Neural cell (in vitro differentiated cells): ENCODE data around the gene CNTNAP2. TPM values are rescaled to one million over a fixed set of nuclear protein-coding genes. Genes with fewer than 3 reads are reported as not detected.

ENCODE experiments used
- H2AFZ ChIP-seq: fragments of 200-600, 300-800 bp; sonication (generic), shearing (Covaris generic); 2 replicates; pipeline ENCODE4 v1.6.0; 2014; ENCODE audit warnings: low read depth, mild to moderate bottlenecking, antibody characterized with exemption, low read length, moderate library complexity
- H3F3A ChIP-seq: fragments of 200-600 bp; shearing (Covaris generic); 2 replicates; pipeline ENCODE4 v1.6.1; 2016; ENCODE audit warnings: mild to moderate bottlenecking, moderate library complexity, mixed read lengths, antibody characterized with exemption, low read length; ENCODE audit not compliant: insufficient read depth, poor library complexity, severe bottlenecking
- H3K27ac ChIP-seq: fragments of 200-600, 300-800 bp; sonication (generic), shearing (Covaris generic); 2 replicates; pipeline ENCODE4 v1.5.1; 2014; ENCODE audit warnings: mild to moderate bottlenecking, low read length, moderate library complexity
- H3K27me3 ChIP-seq: fragments of 300-800, 200-600 bp; sonication (generic), shearing (Covaris generic); 2 replicates; pipeline ENCODE4 v1.6.0; 2014; ENCODE audit warnings: mild to moderate bottlenecking, low read depth, low read length, moderate library complexity; ENCODE audit not compliant: insufficient read depth
- H3K36me3 ChIP-seq: fragments of 300-800, 200-600 bp; sonication (generic), shearing (Covaris generic); 2 replicates; pipeline ENCODE4 v1.5.1; 2014; ENCODE audit warnings: mild to moderate bottlenecking, antibody characterized with exemption, low read length, moderate library complexity; ENCODE audit not compliant: insufficient read depth
- H3K4me2 ChIP-seq: fragments of 300-800, 200-600 bp; sonication (generic), shearing (Covaris generic); 2 replicates; pipeline ENCODE4 v1.6.0; 2014; ENCODE audit warnings: mild to moderate bottlenecking, low read length
- H3K4me3 ChIP-seq: fragments of 300-800, 200-600 bp; sonication (generic), shearing (Covaris generic); 2 replicates; pipeline ENCODE4 v1.5.1; 2014; ENCODE audit warnings: mild to moderate bottlenecking, low read length, moderate library complexity
- H3K79me2 ChIP-seq: fragments of 200-600 bp; shearing (Covaris generic); replicated peaks from 2 replicates; pipeline ENCODE4 v1.6.0; 2014; ENCODE audit warnings: mild to moderate bottlenecking, low read length, moderate library complexity; ENCODE audit not compliant: insufficient read depth
- H3K9ac ChIP-seq: fragments of 300-800, 200-600 bp; sonication (generic), shearing (Covaris generic); 2 replicates; pipeline ENCODE4 v1.6.1; 2016; ENCODE audit warnings: mild to moderate bottlenecking, low read length, mixed read lengths
- H3K9me2 ChIP-seq: fragments of 200-600 bp; shearing (Covaris generic); 2 replicates; pipeline ENCODE4 v1.6.1; 2016; ENCODE audit warnings: mild to moderate bottlenecking, low read length, mixed read lengths; ENCODE audit not compliant: insufficient read depth
- H3K9me3 ChIP-seq: fragments of 200-600, 300-800 bp; sonication (generic), shearing (Covaris generic); 2 replicates; pipeline ENCODE4 v1.6.1; 2016; ENCODE audit warnings: mild to moderate bottlenecking, mixed run types, low read length, moderate library complexity, mixed read lengths
- H4K20me1 ChIP-seq: fragments of 200-600 bp; shearing (Covaris generic); 2 replicates; pipeline ENCODE4 v1.6.1; 2016; ENCODE audit warnings: mild to moderate bottlenecking, mixed run types; ENCODE audit not compliant: insufficient read depth
- EP300 ChIP-seq: fragments of 450-650 bp; conservative IDR thresholded peaks from 2 replicates; pipeline ENCODE4 v1.6.1; 2014; ENCODE audit warnings: antibody characterized with exemption, mild to moderate bottlenecking, moderate library complexity; ENCODE audit not compliant: poor library complexity, severe bottlenecking
- EZH2 ChIP-seq: fragments of 200-600, 300-800 bp; shearing (Covaris generic), sonication (generic); IDR thresholded peaks from 2 replicates; pipeline ENCODE4 v1.6.1; 2014; ENCODE audit warnings: antibody characterized with exemption, low read length, borderline replicate concordance, mild to moderate bottlenecking; ENCODE audit not compliant: insufficient read depth, poor library complexity, severe bottlenecking
- MXI1 ChIP-seq: fragments of 450-650 bp; conservative IDR thresholded peaks from 2 replicates; pipeline ENCODE4 v1.6.1; 2014; ENCODE audit warnings: antibody characterized with exemption, mild to moderate bottlenecking; ENCODE audit not compliant: poor library complexity, severe bottlenecking
- POLR2AphosphoS5 ChIP-seq: IDR thresholded peaks from 2 replicates; pipeline ENCODE4 v1.6.1; 2012
- RAD21 ChIP-seq: fragments of 450-650 bp; conservative IDR thresholded peaks from 2 replicates; pipeline ENCODE4 v1.6.1; 2014; ENCODE audit warnings: antibody characterized with exemption, mild to moderate bottlenecking, moderate library complexity
- SMC3 ChIP-seq: fragments of 450-650 bp; conservative IDR thresholded peaks from 2 replicates; pipeline ENCODE4 v1.6.1; 2014; ENCODE audit warnings: antibody characterized with exemption, mild to moderate bottlenecking, moderate library complexity; ENCODE audit not compliant: poor library complexity
- TAF1 ChIP-seq: IDR thresholded peaks from 2 replicates; pipeline ENCODE4 v1.6.1; 2012; ENCODE audit warnings: low read depth
- polyA plus RNA-seq: library from polyadenylated mRNA; depleted of rRNA; stranded (reverse); fragments of >200 nt; gene quantifications from 2 replicates; pipeline ENCODE4 v1.2.3, GENCODE V29; 2014
- TF ChIP-seq, protein P1 (sequence below): IDR thresholded peaks from 2 replicates; pipeline ENCODE4 v1.6.1; 2012; ENCODE audit warnings: borderline replicate concordance
- TF ChIP-seq, protein P2 (sequence below): fragments of 450-650 bp; IDR thresholded peaks from 2 replicates; pipeline ENCODE4 v1.5.1; 2014; ENCODE audit warnings: antibody characterized with exemption, mild to moderate bottlenecking, moderate library complexity; ENCODE audit not compliant: poor library complexity, severe bottlenecking

Gene CNTNAP2
- polyA plus RNA-seq, 1 donor from 2014 or later = 276 TPM

- Histone ChIP-seq H3K4me2 (no peak overlapping the region), H4K20me1 (no peaks in the 10 kb centered on the region), H3K9me3 (no peaks in the 10 kb centered on the region), H3K27ac (no peak overlapping the region), H3F3A (no peaks in the 10 kb centered on the region), H3K79me2 (no peaks in the 10 kb centered on the region), H3K9ac (no peak overlapping the region), H3K9me2 (no peaks in the 10 kb centered on the region), H3K27me3 (no peaks in the 10 kb centered on the region), H3K36me3 (no peaks in the 10 kb centered on the region), H2AFZ (no peak overlapping the region), H3K4me3 (no peak overlapping the region)
- TF ChIP-seq POLR2AphosphoS5 (peak; percentile 29), EZH2 (no peak), TAF1 (no peak), MXI1 (no peak), RAD21 (no peak)
- TF ChIP-seq, protein P1, sequence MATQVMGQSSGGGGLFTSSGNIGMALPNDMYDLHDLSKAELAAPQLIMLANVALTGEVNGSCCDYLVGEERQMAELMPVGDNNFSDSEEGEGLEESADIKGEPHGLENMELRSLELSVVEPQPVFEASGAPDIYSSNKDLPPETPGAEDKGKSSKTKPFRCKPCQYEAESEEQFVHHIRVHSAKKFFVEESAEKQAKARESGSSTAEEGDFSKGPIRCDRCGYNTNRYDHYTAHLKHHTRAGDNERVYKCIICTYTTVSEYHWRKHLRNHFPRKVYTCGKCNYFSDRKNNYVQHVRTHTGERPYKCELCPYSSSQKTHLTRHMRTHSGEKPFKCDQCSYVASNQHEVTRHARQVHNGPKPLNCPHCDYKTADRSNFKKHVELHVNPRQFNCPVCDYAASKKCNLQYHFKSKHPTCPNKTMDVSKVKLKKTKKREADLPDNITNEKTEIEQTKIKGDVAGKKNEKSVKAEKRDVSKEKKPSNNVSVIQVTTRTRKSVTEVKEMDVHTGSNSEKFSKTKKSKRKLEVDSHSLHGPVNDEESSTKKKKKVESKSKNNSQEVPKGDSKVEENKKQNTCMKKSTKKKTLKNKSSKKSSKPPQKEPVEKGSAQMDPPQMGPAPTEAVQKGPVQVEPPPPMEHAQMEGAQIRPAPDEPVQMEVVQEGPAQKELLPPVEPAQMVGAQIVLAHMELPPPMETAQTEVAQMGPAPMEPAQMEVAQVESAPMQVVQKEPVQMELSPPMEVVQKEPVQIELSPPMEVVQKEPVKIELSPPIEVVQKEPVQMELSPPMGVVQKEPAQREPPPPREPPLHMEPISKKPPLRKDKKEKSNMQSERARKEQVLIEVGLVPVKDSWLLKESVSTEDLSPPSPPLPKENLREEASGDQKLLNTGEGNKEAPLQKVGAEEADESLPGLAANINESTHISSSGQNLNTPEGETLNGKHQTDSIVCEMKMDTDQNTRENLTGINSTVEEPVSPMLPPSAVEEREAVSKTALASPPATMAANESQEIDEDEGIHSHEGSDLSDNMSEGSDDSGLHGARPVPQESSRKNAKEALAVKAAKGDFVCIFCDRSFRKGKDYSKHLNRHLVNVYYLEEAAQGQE = no peak
Observed at GRCh38 chr7:146658604-146659003, 542.0 kb downstream of the CNTNAP2 start.

GRCh38 chr7:146659732-146660131 is 543.1 kb downstream of the CNTNAP2 start:
- Histone ChIP-seq H3F3A (no peaks in the 10 kb centered on the region), H2AFZ (no peak overlapping the region), H3K4me2 (no peak overlapping the region), H3K9ac (no peak overlapping the region), H3K79me2 (no peaks in the 10 kb centered on the region), H3K9me3 (no peaks in the 10 kb centered on the region), H3K9me2 (no peaks in the 10 kb centered on the region), H4K20me1 (no peaks in the 10 kb centered on the region), H3K27me3 (no peaks in the 10 kb centered on the region), H3K36me3 (no peaks in the 10 kb centered on the region), H3K27ac (no peak overlapping the region), H3K4me3 (no peak overlapping the region)
- no peak for TF ChIP-seq SMC3
- TF ChIP-seq, protein P2, sequence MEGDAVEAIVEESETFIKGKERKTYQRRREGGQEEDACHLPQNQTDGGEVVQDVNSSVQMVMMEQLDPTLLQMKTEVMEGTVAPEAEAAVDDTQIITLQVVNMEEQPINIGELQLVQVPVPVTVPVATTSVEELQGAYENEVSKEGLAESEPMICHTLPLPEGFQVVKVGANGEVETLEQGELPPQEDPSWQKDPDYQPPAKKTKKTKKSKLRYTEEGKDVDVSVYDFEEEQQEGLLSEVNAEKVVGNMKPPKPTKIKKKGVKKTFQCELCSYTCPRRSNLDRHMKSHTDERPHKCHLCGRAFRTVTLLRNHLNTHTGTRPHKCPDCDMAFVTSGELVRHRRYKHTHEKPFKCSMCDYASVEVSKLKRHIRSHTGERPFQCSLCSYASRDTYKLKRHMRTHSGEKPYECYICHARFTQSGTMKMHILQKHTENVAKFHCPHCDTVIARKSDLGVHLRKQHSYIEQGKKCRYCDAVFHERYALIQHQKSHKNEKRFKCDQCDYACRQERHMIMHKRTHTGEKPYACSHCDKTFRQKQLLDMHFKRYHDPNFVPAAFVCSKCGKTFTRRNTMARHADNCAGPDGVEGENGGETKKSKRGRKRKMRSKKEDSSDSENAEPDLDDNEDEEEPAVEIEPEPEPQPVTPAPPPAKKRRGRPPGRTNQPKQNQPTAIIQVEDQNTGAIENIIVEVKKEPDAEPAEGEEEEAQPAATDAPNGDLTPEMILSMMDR = no peak
- TF ChIP-seq EZH2 = no peak
- no peak for TF ChIP-seq RAD21
- no peak for TF ChIP-seq TAF1
- TF ChIP-seq EP300 = no peak
- no peak for TF ChIP-seq POLR2AphosphoS5
- no peak for TF ChIP-seq MXI1
- TF ChIP-seq, protein P1 = no peak
